Mesenteric fat pad (tissue), 1 donor: ENCODE measurements around the gene GINS1. TPM values are rescaled to one million over a fixed set of nuclear protein-coding genes. Genes with fewer than 3 reads are reported as not detected.
A peak's percentile ranks its signal among the peaks of the same experiment; 100 is the strongest.
"Not testable (repeated sequence)": the region's sequence is repeated elsewhere in the genome, so short reads cannot be mapped to it uniquely, and the experiment has no call there.

ENCODE experiments used
- DNase-seq: peaks from one replicate; pipeline ENCODE4 v3.0.0-alpha.2; 2020; ENCODE audit warnings: low spot score
- total RNA-seq: library from RNA; stranded (reverse); fragmentation: NEBNext Ultra II Directional; extraction: Animal tissue kit (Norgen Biotek cat#: 25700); gene quantifications from one replicate; pipeline ENCODE4 v1.2.1, GENCODE V29; 2021
- donor health status: DM: yes; HTN: yes; CAD: no.

GINS1 gene
- total RNA-seq, 1 donor from 2014 or later: 0.58 TPM

DNA sequence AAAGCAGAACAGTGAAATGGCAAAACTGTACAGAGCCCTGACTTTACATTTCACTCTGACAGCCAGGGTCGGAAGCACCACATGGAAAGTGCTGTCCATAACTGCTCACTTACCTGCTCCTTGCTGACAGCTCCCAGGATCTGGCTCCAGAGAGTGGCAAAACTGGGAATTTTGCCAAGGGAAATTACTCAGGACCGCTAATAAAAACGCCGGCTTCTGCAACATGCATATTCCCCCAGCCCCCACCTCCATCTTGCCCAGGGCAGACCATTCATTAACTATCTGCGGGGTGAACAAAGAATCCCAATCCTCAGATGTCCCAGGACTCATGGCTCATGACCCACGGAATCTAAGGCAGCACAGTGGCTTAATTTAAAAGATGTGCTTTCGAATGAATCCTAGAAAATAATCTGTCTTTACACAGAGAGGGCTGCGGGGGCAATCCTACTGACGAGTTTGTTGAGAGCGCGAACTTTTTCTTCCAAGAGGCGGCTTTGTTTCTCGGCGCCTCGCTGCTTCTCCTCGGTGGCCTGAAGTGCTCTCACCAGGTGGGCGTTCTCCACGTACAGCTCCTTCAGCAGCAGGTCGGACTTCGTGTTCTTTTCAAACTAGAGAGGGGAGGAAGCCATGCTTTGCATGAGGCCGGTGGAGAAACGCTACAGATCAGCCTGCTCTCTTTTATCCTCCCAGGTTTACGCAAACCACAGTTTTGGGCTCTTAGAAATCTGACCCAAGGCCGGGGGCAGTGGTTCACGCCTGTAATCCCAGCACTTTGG is 45.8 kb downstream of the GINS1 start:
- DNase-seq: peak; percentile 55

DNA sequence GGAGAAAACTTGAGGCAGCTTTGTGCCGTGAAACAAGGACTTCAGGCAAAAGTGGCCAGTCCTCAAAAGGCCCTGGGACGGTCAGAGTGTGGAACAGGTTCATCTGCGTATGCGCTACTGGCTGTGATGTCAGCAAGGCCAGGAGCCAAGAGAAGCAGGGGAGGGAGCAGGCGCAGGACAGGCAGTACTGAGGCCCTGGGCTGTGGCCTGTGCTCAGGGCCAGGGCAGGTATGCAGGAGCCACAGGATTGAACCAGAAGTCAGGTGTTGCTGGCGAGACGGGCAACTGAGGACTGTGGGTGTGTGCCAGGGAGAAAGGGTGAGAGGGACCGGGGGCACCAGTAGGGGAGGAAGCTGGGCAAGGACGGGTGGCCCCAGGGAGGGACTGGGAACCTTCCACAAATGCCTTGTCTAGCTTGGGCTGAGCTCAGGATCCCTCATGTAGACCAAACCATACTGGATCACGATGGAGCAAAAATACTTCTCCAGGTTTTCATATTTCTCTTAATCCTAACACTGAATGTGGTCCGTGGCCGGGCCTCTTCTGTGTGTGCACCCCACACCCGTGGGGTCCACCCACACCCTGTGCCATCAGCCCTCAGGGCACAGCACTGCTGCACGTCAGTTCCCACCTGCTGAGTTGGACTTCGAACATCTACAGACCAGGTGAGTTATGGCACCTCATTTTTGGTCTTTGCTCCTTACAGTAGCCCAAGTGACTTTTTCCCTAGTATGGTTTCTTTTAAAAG is 46.9 kb downstream of the GINS1 start:
- DNase-seq: peak; percentile 67

DNA sequence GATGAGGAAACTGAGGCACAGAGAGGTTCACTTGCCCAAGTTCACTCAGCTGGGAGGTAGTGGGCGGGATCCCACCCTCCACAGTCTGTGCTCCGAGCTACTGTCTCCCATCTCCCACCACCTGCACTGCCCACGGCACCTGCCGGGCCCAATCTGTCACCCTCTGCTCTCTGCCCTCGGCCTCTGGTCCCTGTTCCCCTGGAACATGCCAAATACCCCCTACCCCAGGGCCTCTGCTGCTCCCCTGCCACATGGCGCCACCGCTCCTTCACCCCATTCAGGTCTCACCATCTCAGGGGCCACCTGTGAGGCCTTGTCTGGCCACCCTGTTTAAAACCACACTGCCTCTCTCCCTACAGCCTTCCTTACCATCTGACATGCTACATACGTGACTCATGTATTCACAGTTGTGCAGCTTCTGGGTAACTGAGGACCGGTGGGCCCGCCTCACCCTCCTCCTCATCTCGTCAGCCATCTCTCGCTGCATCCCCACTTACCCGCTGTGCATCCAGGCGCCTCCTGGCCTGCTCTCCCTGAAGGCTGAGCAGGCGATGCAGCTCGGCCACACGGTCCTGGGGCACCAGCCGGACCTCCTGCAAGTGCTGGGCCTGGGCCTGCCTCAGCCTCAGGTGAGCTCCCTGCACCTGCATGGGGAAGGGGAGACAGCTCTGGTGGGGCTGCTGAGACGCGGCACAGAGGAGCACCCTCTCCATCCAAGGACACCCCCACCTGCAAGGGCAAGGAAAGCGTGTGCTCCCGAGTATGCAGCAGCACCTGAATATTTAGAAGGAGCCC is 50.6 kb downstream of the GINS1 start:
- DNase-seq: peak; percentile 76

DNA sequence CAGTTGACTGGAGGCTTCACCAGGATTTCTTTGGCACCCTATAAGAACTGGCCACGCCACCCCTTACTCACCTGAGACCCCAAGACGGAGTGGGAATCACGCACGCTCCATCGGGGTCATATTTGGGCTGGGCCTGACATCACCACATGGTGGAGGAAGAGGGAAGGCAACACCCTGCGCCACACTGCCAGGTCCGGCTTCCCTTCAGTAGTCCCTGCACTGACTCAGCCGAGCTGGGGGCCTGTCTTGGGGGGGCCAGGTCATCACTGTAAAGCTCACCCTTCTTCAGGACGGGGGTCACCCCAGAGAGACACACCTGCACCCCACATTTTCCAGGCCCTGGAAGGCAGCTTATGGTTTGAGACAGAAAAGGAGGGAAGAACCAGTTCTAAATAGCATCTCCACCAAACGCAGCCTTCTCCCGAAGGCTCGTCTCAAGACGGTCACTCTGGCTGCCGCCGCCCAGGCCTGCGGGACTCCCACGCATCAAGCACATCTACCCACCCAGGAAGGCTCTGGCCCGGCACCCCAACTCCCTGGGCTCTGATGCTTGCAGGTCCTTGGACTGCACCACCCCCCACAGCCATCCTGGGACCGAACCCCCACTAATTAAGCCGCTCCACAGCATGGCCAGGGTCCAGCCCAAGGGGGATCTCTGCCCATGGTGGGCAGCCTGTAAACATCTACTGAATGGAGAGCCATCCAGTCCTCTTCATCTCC is 51.8 kb downstream of the GINS1 start:
- peak; percentile 85 for DNase-seq

DNA sequence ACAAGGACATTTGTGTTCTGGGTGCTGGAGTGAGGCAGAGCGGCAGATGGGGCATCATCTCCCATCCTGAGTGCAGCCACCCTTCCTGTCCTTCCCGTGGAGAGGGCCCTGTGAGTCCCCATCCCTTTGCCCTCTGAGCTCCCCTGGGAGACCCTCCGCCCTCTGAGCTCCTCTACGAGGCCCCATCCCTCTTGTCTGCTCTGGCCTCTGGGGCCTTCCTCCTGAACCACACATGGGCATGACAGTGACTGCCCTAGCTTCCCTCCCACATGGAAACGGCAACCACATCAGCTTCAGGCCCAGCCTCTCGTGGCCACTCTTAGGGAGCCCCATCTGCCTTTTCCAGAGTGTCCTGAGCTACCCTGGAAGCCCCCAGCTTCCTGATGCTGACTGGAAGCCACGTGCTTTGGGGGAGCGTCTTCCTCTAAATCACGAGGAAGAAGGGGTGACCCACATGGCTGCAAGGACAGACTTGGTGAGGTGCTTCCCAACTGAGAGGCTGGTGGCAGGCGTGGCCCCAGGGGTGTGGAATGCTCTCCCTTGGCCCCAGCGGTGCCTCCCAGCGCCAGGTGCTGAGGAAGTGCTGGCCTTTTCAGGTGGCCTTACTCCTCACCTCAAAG is 52.6 kb downstream of the GINS1 start:
- DNase-seq: peak; percentile 83

DNA sequence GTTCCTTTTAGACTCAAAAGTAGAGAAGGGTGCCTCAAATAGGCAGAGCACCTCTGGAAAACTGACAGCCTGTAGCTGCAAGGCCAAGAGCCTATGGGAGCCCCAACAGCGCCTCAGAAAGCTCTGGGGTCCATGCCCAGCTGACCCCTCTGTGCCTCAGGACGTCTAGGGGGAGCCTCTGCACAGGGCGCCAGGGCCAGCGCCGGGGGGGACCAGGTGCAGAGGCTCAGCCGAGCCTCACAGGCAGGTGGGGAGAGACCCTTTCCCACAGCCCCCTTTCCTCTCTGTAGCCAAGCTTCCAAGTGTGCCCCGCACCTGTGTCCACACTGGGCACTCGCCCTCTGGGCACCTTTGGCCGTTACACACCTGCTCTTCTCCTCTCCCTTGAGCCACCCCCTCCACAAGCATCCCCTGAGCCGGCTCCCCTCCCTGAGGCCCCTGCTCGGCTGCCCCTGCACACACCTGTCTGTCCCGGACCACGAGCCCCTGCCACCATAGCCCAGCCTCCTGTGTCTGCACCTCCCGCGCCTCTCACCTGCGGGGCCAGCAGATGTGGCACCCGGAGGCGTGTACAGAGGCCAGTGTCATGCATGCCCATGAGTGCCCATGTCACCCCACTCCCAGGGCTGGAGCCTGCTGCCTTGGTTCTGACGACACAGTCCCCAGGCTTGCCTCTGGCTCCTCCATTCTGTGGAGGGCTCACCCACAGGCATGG is 53.2 kb downstream of the GINS1 start:
- DNase-seq: peak; percentile 81

DNA sequence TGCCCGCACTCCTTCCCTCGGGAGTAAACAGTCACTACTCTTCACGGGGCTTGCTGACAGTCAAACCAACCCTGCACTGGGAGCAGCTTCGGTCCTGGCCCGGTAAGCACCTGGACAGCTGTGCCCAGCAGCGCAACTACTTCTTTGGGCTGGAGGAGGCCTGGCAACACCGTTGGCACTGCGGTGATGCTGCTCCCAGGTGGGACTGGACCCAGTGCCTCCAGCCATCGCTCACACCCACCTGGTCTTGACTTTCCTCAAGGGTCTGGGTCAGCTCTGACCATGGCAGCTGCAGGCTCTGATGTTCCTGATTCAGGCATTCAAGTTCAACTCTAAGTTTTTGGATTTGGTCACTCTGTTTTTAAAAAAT is 53.8 kb downstream of the GINS1 start:
- peak; percentile 73 for DNase-seq

DNA sequence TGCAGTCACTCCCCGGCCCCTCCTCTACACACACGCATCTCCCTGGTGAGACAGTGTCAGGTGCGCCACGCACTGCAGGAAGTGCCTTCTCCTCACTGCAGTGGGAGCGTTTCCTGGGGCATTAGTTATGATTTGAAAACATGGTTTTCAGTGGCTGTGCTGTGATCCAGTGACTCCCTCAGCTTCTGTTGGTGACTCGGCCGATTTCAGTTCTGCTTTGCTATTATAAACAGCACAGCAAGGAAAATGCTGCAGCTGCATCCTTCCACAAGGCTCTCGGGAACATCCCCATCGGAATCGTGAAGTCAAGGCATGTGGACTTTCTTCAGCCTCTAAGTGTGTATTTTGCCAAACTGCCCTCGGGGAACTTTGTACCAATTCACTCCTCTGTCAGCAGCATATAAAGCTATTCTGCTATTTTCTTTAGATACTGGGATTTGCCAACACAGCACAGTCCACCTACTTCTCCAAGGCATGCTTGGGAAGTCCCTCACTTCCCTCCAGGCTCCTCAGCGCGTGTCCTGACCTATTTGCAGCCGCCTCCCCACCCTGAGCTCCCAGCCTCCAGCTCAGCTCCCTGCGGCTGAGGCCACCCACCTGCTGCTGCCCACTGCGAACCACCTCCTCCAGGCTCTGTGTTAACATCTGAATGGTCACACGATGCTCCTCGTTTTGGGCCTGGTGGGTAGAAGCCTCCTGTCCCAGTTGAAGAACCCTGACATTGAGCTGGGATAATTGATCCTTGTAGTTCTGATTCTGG is 54.5 kb downstream of the GINS1 start:
- DNase-seq: peak; percentile 11

DNA sequence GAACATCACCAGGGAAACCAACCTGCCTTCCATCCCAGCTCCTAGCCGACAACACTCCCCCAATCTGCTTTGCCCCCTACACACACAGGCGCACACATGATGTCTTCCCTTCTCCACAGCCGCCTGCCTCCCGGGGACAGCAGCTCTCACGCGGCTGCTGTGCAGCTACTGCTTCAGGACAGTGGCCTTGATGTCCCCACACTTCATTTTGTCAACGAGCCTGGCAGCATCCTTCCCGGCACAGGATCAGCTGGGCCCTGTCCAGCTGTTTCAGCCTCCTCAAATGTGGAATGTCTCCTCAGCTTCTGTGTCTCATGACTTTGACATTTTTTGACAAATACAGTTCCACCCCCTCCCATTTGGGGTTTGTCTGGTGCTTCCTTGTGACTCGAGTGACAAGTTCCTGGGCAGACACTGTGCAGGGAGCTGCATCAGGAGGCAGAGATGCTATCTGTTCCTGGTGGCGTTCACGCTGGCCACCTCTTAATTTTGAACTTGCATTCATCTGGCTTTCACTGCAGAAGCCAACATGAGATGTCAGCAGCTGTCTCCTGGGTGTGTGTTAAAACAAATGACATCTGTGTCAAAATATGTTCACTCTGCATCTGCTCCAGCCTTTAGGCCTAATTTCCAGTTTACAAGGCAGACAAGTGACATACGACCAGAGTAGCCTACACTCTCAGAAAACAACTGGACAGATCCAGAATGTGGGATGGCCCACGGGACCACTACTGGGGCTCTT is 57.2 kb downstream of the GINS1 start:
- no peak for DNase-seq

DNA sequence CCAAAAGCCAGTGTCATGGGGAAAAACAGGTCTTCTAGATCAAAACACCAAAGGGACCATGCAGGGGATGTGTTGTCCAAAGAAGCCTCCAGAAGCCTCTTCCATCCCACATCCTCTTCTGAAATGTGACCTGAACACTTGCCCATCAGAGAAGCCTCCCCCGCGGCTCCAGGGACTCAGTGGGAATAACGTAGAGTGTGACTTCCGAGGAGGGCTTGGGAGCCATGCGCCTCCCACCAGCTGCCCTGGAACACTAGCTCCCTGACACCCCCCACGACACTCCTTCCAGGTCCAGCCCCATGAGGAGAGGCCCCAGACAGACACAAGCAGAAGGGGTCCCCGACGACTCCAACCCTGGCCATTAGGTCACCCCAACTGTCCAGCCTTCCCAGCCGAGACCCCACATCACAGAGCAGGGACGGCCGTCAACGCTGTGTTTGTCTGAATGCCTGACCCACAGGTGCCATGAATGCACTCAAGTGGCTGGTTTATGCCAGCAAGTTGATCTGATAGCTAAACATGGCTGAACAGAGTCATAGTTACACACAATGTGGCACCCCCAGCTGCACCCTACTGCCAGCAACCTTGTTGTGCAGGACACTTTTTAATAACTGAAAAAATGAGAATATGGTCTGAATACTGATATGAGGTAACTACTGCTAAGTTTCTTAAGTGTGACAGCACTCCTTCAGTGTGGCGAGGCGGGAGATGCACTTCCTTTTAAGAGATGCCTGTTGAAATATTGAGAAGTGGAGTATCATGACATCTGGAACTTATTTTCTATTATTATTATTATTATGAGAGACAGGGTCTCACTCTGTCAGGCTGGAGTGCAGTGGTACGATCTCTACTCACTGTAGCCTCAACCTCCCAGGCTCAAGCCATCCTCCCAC is 58.0 kb downstream of the GINS1 start:
- no peak for DNase-seq

DNA sequence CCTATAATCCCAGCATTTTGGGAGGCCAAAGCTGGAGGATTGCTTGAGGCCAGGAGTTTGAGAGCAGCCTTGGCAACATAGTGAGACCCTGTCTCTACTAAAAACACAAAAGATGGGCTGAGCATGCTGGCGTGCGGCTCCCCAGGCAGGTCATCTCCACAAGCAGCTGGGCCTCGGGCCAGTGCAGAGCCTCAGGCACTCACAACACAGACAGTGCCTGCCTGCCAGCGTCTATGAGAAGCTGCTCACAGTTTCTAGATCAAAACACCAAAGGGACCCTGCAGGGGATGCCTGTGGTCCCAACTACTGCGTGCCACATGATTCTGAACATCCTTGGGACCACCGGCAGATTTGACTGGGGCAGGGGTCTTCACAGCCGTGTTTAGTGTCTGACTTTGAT is 59.4 kb downstream of the GINS1 start:
- no peak for DNase-seq

DNA sequence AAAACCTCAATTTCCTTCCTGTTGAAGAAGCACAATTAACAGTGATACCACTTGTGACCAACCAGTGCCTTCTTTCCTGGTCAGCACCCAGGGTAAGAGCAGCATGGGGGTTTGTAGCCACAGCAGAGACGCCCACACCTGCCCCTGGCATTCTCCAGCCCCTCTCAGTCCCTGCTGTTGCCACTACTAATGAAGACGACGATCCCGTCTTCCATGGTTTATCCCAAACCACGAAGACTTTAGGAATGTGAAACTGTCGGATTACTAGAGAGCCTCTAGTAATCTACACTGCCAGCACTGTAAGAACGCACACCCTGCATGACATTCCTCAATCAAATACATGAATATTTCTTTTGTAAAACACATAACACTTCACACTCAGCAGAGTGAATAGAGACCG is 60.0 kb downstream of the GINS1 start:
- DNase-seq: no peak

DNA sequence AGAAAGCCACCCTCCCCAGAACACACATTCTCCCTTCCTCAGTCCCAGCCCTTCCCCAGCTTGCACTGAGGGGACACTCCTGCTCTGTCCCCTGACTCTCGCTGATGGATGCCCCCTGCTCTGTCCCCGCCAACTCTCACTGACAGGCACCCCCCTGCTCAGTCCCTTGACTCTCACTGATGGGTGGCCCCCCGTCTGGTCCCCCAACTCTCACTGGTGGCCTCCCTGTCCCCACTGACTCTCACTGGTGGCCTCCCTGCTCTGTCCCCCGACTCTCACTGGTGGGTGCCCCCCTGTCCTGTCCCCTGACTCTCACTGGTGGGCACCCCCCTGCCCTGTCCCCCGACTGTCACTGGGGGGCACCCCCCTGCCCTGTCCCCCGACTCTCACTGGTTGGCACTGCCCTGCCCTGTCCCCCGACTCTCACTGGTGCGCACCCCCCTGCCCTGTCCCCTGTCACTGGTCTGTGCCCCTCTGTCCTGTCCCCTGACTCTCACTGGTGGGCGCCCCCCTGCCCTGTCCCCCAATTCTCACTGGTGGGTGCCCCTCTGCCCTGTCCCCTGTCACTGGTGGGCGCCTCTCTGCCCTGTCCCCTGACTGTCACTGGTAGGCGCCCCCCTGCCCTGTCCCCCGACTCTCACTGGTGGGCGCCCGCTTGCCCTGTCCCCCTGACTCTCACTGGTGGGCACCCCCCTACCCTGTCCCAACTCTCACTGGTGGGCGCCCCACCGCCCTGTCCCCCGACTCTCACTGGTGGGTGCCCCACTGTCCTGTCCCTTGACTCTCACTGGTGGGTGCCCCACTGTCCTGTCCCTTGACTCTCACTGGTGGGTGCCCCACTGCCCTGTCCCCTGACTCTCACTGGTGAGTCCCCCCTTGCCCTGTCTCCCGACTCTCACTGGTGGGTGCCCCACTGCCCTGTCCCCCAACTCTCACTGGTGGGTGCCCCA is 60.9 kb downstream of the GINS1 start:
- no peak for DNase-seq

DNA sequence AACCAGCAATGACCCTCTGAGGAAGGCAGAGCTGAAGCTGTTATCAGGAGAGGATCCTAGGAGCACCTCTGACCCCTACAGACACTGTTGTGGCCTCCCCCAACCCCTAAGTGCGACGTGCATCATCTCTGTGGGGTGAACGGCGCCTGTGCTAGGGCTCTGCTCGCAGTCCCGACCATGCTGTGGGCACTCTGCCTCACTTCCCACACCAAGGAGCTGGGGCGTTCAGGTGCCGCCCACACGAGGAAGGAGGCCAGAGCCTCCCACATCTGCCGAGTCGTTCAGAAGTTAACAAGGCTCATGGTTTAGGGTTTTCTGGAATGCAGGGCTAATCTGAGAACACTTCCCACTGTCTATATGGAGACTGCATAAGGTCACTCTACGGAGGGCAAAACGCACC is 62.1 kb downstream of the GINS1 start:
- no peak for DNase-seq

DNA sequence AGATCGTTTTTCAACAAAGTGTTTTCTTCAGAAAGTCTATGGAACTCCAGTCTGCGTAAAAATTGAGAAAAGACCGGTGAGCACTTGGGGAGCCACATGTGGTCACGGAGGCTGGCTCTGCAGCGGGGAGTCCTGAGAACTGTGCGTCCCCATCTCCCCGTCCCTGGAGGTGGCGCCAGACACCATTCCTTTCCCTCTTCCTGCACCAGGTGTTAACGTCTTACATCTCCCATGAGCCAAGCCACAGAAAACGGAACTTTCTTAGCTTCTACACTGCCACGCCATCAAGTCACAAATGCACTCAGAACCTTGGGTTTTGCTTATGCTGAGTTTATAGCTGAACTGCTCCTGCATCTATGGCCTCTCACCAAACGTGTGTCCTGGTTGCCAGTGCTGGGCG is 62.6 kb downstream of the GINS1 start:
- no peak for DNase-seq

DNA sequence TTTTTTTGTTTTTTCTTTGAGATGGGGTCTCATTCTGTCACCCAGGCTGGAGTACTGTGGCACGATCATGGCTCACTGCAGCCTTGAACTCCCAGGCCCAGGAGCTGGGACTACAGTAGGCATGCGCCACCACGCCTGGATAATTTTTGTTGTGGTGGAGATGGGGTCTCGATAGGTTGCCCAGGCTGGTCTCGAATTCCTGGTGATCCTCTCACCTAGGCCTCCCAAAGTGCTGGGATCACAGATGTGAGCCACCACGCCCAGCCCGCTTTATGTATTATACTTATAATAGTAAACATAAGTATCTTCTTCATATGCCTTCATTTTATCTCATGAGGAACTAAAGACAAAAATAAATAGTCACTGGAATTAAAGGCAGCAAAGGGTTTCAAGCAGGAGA is 63.5 kb downstream of the GINS1 start:
- DNase-seq: no peak

DNA sequence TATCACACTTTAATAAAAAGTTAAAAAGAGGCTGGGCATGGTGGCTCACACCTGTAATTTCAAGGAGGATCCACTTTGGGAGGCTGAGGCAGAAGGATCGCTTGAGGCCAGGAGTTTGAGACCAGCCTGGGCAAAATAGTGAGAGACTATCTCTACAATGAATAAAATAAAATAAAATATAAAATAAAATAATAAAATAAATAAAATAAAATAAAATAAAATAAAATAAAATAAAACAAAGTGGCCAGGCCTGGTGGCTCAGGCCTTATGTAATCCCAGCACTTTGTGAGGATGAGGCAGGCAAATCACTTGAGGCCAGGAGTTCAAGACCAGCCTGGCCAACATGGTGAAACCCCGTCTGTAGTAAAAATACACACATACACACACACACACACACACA is 65.8 kb downstream of the GINS1 start:
- not testable (repeated sequence) for DNase-seq
